ENCODE results near the gene YIPF3. TPM values are rescaled to one million over a fixed set of nuclear protein-coding genes. Genes with fewer than 3 reads are reported as not detected.

YIPF3 gene
- total and polyA plus RNA-seq, 10 of the 15 experiments (the other 5 are each of a cell fraction or from before 2014, with no cell fraction given): 20.5 to 88.8 (median 44.7) TPM

DNA sequence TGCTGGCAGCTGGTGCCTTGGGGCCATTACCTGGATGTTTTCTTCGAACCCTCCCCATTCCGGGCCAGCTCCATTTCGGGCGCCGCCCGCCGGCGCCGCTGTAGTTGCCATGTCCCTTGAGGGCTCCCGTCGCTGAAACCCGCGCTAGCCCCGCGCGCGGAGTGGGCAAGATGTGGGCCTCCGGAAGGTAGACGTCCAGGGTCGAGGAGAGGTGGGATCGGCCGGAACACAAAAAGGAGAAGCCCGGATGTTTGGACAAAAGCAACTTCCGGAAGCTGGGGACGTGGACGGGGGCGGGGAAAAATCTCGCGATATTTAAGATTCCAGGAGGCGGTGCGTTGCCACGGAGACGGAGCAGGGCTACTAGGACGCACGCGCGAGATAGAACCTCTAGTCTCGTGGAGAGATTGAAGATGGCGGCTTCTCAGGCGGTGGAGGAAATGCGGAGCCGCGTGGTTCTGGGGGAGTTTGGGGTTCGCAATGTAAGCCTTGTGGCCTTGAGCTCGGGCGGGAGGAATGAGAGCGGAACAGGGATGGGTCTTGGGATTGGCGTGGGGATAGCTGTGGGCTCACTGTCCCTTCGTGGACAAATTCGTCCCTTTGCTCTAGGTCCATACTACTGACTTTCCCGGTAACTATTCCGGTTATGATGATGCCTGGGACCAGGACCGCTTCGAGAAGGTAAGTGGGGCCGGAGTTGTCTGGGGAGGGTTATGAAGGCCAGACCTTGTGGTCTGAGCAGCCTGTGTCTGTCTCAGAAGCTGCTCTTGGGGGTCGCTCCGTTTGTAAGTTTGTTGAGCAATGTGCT lies at the start of gene YIPF3, which contains the start of gene POLR1C (continued):
- TF ChIP-seq, protein P1, sequence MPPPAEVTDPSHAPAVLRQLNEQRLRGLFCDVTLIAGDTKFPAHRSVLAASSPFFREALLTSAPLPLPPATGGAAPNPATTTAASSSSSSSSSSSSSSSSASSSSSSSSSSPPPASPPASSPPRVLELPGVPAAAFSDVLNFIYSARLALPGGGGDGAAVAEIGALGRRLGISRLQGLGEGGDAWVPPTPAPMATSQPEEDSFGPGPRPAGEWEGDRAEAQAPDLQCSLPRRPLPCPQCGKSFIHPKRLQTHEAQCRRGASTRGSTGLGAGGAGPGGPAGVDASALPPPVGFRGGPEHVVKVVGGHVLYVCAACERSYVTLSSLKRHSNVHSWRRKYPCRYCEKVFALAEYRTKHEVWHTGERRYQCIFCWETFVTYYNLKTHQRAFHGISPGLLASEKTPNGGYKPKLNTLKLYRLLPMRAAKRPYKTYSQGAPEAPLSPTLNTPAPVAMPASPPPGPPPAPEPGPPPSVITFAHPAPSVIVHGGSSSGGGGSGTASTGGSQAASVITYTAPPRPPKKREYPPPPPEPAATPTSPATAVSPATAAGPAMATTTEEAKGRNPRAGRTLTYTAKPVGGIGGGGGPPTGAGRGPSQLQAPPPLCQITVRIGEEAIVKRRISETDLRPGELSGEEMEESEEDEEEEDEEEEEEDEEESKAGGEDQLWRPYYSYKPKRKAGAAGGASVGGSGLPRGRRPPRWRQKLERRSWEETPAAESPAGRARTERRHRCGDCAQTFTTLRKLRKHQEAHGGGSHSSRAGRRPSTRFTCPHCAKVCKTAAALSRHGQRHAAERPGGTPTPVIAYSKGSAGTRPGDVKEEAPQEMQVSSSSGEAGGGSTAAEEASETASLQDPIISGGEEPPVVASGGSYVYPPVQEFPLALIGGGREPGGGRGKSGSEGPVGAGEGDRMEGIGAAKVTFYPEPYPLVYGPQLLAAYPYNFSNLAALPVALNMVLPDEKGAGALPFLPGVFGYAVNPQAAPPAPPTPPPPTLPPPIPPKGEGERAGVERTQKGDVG (CRISPR knock-in tag; IDR thresholded peaks at IDR 0.05): no peak
- TF ChIP-seq BHLHE40 (IDR thresholded peaks at IDR 0.05; ENCODE audit: borderline replicate concordance in 1 of 2, low read depth in 2 of 2, low read length in 1 of 2) (peak in 1 of 2 experiments; percentile 53; a peak in 2 of 4 replicates), TAF1 (IDR thresholded peaks at IDR 0.05; ENCODE audit: borderline replicate concordance, low read depth, low read length) (peak; percentile 89), NRF1 (conservative IDR thresholded peaks at IDR 0.05; ENCODE audit: low read depth, low read length) (peak; percentile 52), BRCA1 (IDR thresholded peaks at IDR 0.05; ENCODE audit: low read depth, low read length) (peak; percentile 82), SREBF1 (IDR thresholded peaks at IDR 0.05; ENCODE audit: low read length) (no peak), MEF2A (IDR thresholded peaks at IDR 0.05; ENCODE audit: insufficient read depth, low read depth, low read length) (peak; percentile 62; the same call in 1 of the 2 replicates)
- TF ChIP-seq, protein P2, sequence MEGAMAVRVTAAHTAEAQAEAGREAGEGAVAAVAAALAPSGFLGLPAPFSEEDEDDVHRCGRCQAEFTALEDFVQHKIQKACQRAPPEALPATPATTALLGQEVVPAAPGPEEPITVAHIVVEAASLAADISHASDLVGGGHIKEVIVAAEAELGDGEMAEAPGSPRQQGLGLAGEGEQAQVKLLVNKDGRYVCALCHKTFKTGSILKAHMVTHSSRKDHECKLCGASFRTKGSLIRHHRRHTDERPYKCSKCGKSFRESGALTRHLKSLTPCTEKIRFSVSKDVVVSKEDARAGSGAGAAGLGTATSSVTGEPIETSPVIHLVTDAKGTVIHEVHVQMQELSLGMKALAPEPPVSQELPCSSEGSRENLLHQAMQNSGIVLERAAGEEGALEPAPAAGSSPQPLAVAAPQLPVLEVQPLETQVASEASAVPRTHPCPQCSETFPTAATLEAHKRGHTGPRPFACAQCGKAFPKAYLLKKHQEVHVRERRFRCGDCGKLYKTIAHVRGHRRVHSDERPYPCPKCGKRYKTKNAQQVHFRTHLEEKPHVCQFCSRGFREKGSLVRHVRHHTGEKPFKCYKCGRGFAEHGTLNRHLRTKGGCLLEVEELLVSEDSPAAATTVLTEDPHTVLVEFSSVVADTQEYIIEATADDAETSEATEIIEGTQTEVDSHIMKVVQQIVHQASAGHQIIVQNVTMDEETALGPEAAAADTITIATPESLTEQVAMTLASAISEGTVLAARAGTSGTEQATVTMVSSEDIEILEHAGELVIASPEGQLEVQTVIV (IDR thresholded peaks at IDR 0.05; ENCODE audit: borderline replicate concordance, partially characterized antibody): peak; percentile 40

Data from GM12878 (cell line).